AG09309 (cell line): ENCODE data around the gene PPARA.

Experiments used
- DNase-seq: peaks from one replicate; pipeline ENCODE4 v3.0.0-alpha.2; 2010; ENCODE audit warnings: low read depth
- H3K4me3 ChIP-seq: 2 replicates; pipeline ENCODE4 v1.5.1; 2011; ENCODE audit warnings: mild to moderate bottlenecking, low read depth, low read length, moderate library complexity; ENCODE audit not compliant: control insufficient read depth
- TF ChIP-seq, protein P1 (sequence below): IDR thresholded peaks from 2 replicates; pipeline ENCODE4 v1.5.1; 2011; ENCODE audit warnings: mild to moderate bottlenecking, low read depth, low read length, inconsistent platforms; ENCODE audit not compliant: insufficient read depth, control insufficient read depth; ENCODE audit errors: missing control alignments

Gene PPARA

DNA sequence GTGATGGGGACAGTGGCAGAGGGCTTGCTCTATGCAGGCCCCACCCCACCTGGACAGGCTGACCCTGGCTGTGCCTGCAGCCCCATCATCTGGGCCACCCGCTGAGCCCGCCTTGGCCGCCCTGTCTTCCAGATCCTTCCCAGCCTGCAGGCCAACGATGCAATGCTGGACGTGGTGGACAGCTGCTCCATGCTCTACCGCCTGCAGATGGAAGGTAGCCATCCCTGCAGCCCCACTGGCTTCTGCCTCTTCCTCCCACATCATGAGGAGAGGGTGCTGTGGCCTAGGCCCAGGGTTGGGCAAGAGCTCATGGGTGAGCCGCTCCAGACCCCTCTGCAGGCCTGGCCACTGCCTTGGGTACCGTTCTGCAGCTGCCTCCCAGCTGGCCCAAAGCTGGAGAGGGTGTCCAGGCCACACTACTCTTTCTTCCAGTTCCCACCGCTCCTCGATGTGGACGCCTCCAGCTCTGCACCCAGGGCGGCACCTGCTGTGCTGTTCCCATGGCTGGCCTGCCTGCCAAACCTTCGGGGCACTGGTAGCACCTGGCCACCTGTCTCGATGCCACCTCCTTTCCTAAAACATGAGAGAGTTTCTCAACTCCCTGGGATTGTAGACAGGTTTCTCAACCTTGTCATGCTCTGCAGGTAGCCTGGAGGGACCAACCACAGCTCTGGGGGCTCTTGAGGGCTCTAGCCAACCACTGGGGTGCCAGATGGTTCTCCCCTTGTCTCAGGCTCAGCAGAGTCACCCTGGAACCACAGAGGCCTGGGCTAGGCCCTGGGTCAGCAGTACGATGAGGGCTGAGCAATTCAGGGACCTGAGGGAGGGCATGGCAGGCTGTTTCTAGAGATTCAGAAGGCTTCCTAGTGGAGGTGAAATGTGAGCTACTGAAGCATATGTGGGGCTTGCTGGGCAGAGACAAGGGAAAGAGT, 136.9 kb downstream of the PPARA start:
- TF ChIP-seq, protein P1, sequence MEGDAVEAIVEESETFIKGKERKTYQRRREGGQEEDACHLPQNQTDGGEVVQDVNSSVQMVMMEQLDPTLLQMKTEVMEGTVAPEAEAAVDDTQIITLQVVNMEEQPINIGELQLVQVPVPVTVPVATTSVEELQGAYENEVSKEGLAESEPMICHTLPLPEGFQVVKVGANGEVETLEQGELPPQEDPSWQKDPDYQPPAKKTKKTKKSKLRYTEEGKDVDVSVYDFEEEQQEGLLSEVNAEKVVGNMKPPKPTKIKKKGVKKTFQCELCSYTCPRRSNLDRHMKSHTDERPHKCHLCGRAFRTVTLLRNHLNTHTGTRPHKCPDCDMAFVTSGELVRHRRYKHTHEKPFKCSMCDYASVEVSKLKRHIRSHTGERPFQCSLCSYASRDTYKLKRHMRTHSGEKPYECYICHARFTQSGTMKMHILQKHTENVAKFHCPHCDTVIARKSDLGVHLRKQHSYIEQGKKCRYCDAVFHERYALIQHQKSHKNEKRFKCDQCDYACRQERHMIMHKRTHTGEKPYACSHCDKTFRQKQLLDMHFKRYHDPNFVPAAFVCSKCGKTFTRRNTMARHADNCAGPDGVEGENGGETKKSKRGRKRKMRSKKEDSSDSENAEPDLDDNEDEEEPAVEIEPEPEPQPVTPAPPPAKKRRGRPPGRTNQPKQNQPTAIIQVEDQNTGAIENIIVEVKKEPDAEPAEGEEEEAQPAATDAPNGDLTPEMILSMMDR: no peak
- no peak for DNase-seq
- no peak overlapping the region for H3K4me3 ChIP-seq

DNA sequence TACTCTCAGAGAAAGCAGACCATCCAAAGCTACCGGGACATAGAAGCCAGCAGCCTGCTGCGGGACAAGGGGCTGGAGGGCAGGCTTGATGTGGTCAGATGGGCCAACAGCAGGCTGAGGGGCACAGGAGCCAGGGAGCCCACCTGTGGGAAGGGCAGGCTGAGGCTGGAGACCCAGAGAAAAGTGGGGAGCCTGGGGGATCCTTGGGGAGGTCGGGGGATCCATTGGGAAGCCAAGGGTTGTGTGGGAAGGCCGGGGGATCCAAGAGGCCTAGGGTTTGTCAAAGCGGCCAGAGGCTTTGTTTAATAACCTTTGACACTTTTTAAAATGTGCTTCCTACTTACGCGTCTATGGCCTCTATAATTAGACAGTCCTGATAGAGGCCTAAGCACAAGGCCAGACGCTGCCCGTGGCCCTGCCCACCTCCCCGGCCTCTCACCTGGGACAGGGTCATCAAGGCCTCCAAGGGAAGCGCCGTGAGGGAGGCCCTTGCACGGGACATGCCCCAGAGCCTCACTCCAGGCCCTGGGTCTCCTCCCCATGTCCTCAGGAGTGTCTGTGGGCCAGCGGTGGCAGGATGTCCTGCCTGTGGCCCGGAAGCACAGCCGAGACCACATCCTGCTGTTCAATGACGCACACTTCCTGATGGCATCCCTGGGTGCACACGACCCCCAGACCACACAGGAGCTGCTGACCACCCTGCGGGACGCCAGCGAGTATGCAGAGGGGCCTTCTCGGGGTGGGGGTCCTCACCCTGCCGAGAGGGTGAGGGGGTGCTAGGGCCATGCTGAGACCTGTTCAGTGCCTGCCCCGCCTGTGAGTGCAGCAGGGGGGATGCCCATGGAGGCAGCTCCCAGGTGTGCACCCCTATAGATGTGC, 137.8 kb downstream of the PPARA start:
- no peak for DNase-seq
- TF ChIP-seq, protein P1: no peak
- no peak overlapping the region for H3K4me3 ChIP-seq

DNA sequence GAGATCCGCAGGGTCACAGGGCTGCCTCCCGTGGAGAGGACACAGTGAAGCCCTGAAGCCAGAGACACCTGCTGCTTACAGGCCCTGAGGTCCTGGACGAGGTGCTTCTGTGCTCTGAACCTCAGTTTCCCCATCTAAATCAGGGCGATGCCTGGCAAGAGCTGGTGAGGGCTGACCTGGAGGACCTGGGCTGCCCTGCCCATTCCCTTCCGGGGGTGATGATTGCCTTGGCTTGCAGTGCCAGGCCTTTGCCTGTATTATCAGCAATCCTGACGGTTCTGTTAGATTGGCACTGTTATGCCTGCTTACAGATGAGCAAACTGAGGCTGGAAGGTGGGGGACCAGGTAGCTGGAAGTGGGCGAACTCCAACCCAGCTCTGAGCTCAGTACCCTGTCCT, 138.5 kb downstream of the PPARA start:
- TF ChIP-seq, protein P1: no peak
- H3K4me3 ChIP-seq: no peak overlapping the region
- no peak for DNase-seq

DNA sequence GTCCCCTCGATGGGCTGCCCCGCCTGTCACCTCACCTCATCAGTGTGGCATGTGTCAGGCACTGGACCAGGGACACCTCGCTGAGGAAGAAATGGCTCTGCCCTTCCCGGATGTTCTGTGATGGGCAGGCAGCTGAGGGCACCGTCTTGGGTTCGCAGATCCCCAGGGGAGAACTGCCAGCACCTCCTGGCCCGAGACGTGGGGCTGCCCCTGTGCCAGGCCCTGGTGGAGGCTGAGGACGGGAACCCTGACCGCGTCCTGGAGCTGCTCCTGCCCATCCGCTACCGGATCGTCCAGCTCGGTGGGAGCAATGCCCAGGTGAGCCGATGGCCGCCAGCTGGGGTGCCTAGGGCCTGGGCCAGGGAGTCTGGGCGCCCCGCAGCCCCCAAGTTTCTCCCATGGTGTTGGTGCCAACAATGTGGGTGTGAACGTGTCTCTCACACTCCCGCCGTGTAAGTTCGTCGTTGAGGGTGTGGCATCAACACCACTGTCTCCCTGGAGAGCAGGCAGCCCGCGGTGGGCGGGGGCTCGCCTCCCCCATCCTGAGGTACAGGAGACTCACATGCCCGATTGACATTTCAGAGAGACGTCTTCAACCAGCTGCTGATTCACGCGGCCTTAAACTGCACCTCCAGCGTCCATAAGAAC, 139.0 kb downstream of the PPARA start:
- DNase-seq: no peak
- TF ChIP-seq, protein P1: no peak
- no peak overlapping the region for H3K4me3 ChIP-seq

DNA sequence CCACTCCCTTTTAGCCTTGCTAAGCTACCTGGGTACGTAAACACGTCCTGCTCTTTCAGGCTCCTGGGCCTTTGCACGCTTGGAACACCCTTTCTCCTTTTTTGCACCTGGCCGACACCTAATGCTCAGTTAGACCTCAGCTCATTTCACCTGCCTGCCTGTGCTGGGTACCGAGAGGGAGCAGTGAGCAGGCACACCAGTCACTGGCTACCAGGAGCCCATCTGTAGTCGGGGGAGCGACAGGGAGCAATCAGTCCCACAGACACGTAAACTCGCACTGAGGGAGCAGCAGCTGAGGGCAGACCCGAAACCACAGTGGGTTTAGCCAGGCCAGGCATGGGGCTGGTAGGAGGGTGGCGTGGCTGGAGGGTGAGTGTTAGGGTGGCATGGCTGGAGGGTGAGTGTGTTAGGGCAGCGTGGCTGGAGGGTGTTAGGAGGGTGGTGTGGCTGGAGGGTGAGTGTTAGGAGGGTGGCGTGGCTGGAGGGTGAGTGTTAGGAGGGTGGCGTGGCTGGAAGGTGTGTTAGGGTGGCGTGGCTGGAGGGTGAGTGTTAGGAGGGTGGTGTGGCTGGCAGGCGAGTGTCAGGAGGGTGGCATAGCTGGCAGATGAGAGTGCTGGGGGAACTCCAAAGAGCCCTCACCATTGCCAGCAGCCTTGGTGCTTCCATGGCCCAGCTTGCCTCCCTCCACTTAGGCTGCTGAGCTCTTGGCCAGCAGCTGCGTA, 140.0 kb downstream of the PPARA start:
- H3K4me3 ChIP-seq: no peak overlapping the region
- no peak for DNase-seq
- TF ChIP-seq, protein P1: no peak
